Bronchial epithelial cell (primary cell): ENCODE data around the gene PTPRD. TPM values are rescaled to one million over a fixed set of nuclear protein-coding genes. Genes with fewer than 3 reads are reported as not detected.

Experiments used
- DNase-seq: peaks from one replicate; pipeline ENCODE4 v3.0.0-alpha.2; 2010; ENCODE audit warnings: low read depth
- FAIRE-seq: peaks from 2 replicates; lab custom pipeline; 2011; peaks lifted over from hg19 to GRCh38; lab: Jason Lieb, UNC
- H3K27me3 ChIP-seq: 2 replicates; pipeline ENCODE4 v1.5.1; 2011; ENCODE audit warnings: low read length; ENCODE audit not compliant: control insufficient read depth, insufficient read depth
- H3K36me3 ChIP-seq: 2 replicates; pipeline ENCODE4 v1.5.1; 2011; ENCODE audit warnings: low read length; ENCODE audit not compliant: control insufficient read depth, insufficient read depth
- H3K4me3 ChIP-seq: 2 replicates; pipeline ENCODE4 v1.5.1; 2011; ENCODE audit warnings: mild to moderate bottlenecking, low read depth, low read length, control low read depth
- total RNA-seq: library from RNA; depleted of rRNA; stranded (reverse); fragments of >200 nt; gene quantifications from 2 replicates; pipeline ENCODE4 v1.2.1, GENCODE V29; 2014
- TF ChIP-seq, protein P1 (sequence below): IDR thresholded peaks from 2 replicates; pipeline ENCODE4 v1.5.1; 2011; ENCODE audit warnings: mild to moderate bottlenecking, moderate library complexity, low read length, control low read depth, inconsistent platforms; ENCODE audit not compliant: insufficient read depth, severe bottlenecking

Gene PTPRD
- total RNA-seq, 1 donor from 2014 or later, result 2.9 TPM

DNA sequence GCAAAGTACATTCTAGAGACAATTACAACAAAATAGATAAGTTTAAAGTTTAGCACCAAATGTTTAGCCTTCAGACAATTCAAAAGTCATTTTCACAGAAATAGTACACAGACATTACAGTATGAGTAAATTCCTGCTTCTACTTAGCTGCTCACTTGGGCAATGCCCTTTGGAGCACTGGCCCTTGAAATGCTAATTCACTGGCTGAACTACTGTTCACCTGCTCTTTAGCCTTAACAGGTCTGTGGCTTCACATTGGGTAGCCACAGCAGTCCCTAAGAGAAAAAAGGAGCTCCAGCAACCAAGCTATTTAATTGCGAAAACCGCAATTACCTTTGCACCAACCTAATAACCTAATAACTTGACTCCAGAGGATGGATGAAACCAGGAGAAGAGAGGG is 1897.0 kb downstream of the PTPRD start:
- no peak for FAIRE-seq

GRCh38 chr9:8713811-8714165 is 1899.0 kb downstream of the PTPRD start:
- no peak overlapping the region for H3K4me3 ChIP-seq
- no peaks in the 10 kb centered on the region for H3K36me3 ChIP-seq
- H3K27me3 ChIP-seq, result no peaks in the 10 kb centered on the region
- TF ChIP-seq, protein P1, sequence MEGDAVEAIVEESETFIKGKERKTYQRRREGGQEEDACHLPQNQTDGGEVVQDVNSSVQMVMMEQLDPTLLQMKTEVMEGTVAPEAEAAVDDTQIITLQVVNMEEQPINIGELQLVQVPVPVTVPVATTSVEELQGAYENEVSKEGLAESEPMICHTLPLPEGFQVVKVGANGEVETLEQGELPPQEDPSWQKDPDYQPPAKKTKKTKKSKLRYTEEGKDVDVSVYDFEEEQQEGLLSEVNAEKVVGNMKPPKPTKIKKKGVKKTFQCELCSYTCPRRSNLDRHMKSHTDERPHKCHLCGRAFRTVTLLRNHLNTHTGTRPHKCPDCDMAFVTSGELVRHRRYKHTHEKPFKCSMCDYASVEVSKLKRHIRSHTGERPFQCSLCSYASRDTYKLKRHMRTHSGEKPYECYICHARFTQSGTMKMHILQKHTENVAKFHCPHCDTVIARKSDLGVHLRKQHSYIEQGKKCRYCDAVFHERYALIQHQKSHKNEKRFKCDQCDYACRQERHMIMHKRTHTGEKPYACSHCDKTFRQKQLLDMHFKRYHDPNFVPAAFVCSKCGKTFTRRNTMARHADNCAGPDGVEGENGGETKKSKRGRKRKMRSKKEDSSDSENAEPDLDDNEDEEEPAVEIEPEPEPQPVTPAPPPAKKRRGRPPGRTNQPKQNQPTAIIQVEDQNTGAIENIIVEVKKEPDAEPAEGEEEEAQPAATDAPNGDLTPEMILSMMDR, result no peak
- FAIRE-seq (no peak), DNase-seq (no peak)

More for the DNA sequence above, 1897.0 kb downstream of the PTPRD start:
- Histone ChIP-seq H3K27me3 (no peaks in the 10 kb centered on the region), H3K4me3 (no peak overlapping the region), H3K36me3 (no peaks in the 10 kb centered on the region)
- DNase-seq, result no peak
- TF ChIP-seq, protein P1, result no peak

- DNase-seq (no peak), FAIRE-seq (no peak)
- H3K27me3 ChIP-seq, result no peaks in the 10 kb centered on the region
- TF ChIP-seq, protein P1, result no peak
- H3K36me3 ChIP-seq, result no peaks in the 10 kb centered on the region
- H3K4me3 ChIP-seq, result no peak overlapping the region
Observed at GRCh38 chr9:8713149-8713810, 1899.5 kb downstream of the PTPRD start.

DNA sequence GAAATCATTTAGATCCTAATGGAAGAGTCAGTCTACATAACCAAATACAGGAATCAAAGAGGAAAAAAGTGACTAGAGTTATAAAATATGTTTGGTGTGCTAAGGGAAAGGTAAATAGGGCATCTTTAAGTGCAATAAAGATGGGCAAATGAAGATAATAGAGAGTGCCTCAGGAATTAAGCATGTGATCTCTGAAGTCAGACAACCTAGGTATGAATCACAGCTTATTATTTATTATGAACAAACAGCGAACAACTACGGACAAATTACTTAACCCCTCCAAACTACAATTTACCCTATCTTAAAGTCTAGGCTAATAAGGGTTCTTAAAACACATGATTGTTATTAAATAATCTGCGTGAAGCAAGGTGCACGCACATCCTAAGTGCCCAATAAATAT is 1903.1 kb downstream of the PTPRD start:
- H3K36me3 ChIP-seq, result no peaks in the 10 kb centered on the region
- H3K4me3 ChIP-seq, result no peak overlapping the region
- no peak for FAIRE-seq
- no peak for DNase-seq
- H3K27me3 ChIP-seq, result no peaks in the 10 kb centered on the region
- TF ChIP-seq, protein P1, result no peak

DNA sequence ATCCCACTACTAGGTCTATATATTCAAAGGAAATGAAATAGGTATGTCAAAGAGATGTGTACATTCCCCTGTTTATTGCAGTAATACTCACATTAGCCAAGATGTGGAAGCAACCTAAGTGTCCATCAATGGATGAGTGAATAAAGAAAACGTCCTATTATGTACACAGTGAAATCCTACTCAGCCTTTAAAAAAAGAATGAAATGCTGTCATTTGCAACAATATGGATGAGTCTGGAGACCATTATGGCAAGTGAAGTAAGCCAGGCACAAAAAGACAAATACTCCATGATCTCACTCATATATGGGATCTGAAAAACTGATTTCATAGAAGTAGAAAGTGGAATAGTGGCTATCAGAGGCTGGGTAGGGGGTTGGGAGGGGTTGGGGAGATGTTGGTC is 1904.1 kb downstream of the PTPRD start:
- Histone ChIP-seq H3K36me3 (no peaks in the 10 kb centered on the region), H3K27me3 (no peaks in the 10 kb centered on the region), H3K4me3 (no peak overlapping the region)
- no peak for FAIRE-seq
- TF ChIP-seq, protein P1, result no peak
- DNase-seq, result no peak

- Histone ChIP-seq H3K27me3 (no peaks in the 10 kb centered on the region), H3K36me3 (no peaks in the 10 kb centered on the region), H3K4me3 (no peak overlapping the region)
- FAIRE-seq (no peak), DNase-seq (no peak)
- TF ChIP-seq, protein P1, result no peak
Observed at GRCh38 chr9:8706998-8707397, 1905.8 kb downstream of the PTPRD start.
